HL-60 (cell line): Measurements from ENCODE around the gene ACVR2B.

Experiments
- DNase-seq, 2 experiments: peaks; one replicate each; pipeline ENCODE4 v3.0.0-alpha.2; 2010 to 2020; ENCODE audit warnings: low read depth in 1 of 2, low spot score in 1 of 2
- H3K27ac ChIP-seq: fragments of 250-450 bp; sonication (Bioruptor Pico); replicated peaks from 2 replicates; pipeline ENCODE4 v1.5.1; 2020; ENCODE audit warnings: mild to moderate bottlenecking, moderate library complexity
- H3K27me3 ChIP-seq: fragments of 250-450 bp; sonication (Bioruptor Pico); 2 replicates; pipeline ENCODE4 v1.5.1; 2021; ENCODE audit warnings: mild to moderate bottlenecking, moderate library complexity; ENCODE audit not compliant: insufficient read depth, poor library complexity, severe bottlenecking
- H3K4me3 ChIP-seq: replicated peaks from 2 replicates; pipeline ENCODE4 v1.5.1; 2011; ENCODE audit warnings: mild to moderate bottlenecking, control low read depth, low read length; ENCODE audit not compliant: insufficient read depth
- CTCF ChIP-seq: IDR thresholded peaks from one replicate; pipeline ENCODE4 v1.5.1; 2011; ENCODE audit warnings: low read length, control low read depth, inconsistent platforms; ENCODE audit not compliant: insufficient read depth
- GABPA ChIP-seq: IDR thresholded peaks from 2 replicates; pipeline ENCODE4 v1.6.1; 2012; ENCODE audit warnings: low read depth
- POLR2AphosphoS5 ChIP-seq: IDR thresholded peaks from 2 replicates; pipeline ENCODE4 v1.6.1; 2012; ENCODE audit warnings: low read depth
- REST ChIP-seq: IDR thresholded peaks from 2 replicates; pipeline ENCODE4 v1.6.1; 2012; ENCODE audit warnings: low read depth; ENCODE audit not compliant: insufficient replicate concordance
- SPI1 ChIP-seq: IDR thresholded peaks from 2 replicates; pipeline ENCODE4 v1.6.1; 2012; ENCODE audit warnings: low read depth, mild to moderate bottlenecking, borderline replicate concordance

The ACVR2B gene

GRCh38 chr3:38524141-38524739 lies 70.5 kb downstream of the ACVR2B start:
- no peaks in the 10 kb centered on the region for H3K27me3 ChIP-seq
- TF ChIP-seq SPI1 (no peak), GABPA (no peak), POLR2AphosphoS5 (no peak), CTCF (no peak), REST (no peak)
- DNase-seq = no peak
- H3K27ac ChIP-seq = no peak overlapping the region
- no peak overlapping the region for H3K4me3 ChIP-seq

GRCh38 chr3:38526792-38527191 lies 73.1 kb downstream of the ACVR2B start:
- Histone ChIP-seq H3K4me3 (no peak overlapping the region), H3K27ac (no peak overlapping the region), H3K27me3 (no peaks in the 10 kb centered on the region)
- no peak for DNase-seq
- TF ChIP-seq CTCF (no peak), SPI1 (no peak), POLR2AphosphoS5 (no peak), GABPA (no peak), REST (no peak)

- no peak overlapping the region for H3K4me3 ChIP-seq
- H3K27me3 ChIP-seq = no peaks in the 10 kb centered on the region
- H3K27ac ChIP-seq = no peak overlapping the region
- DNase-seq = no peak
- TF ChIP-seq SPI1 (no peak), GABPA (no peak), REST (no peak), POLR2AphosphoS5 (no peak), CTCF (peak; percentile 1)
These were observed 74.8 kb downstream of the ACVR2B start for GRCh38 chr3:38528457-38528856.
